IPS DF 19.7 (cell line): ENCODE measurements around the gene MLLT11.

Source experiments
- DNase-seq: peaks from one replicate; pipeline ENCODE4 v3.0.0-alpha.2; 2013; ENCODE audit warnings: low read depth, low spot score

The MLLT11 gene

GRCh38 chr1:151060007-151060656, at the start of gene MLLT11:
TSS of gene MLLT11 (plus strand) at chr1:151060397. CDS start at chr1:151067225, 6,828 bp downstream.
- peak; percentile 72 for DNase-seq

DNA sequence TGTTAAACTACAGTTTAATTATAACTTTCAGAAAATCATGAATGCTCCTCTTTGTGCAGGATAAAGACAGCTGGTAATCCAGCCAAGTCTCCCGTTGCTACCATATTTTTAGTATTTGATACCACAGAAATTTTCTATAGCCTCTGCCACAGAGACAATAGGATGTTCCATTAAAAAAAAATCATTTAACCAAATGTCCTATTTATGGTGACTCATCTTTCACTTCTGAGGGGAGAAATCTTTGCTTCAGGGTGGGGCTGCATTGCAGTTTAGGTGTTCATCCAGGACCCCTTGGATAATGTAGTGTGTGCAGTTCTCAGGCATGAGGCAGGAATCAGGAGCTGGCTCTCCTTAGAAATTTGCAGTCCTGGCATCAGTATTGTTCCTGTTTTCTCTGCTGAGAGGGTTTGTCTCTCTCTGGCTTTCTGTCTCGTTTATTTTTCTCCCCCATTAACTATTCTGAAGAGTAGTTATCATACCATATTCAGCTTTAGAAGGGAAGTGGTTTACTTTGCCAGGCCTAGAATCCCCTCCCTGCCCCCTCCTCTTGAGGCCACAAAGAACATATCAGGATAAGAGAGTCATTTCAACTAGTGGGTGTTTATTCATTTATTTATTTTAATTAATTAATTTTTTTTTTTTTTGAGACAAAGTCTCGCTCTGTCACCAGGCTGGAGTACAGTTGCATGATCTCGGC, 48.9 kb upstream of the MLLT11 start:
- DNase-seq = no peak

- no peak for DNase-seq
Observed at GRCh38 chr1:151012684-151013471, 47.3 kb upstream of the MLLT11 start.

DNA sequence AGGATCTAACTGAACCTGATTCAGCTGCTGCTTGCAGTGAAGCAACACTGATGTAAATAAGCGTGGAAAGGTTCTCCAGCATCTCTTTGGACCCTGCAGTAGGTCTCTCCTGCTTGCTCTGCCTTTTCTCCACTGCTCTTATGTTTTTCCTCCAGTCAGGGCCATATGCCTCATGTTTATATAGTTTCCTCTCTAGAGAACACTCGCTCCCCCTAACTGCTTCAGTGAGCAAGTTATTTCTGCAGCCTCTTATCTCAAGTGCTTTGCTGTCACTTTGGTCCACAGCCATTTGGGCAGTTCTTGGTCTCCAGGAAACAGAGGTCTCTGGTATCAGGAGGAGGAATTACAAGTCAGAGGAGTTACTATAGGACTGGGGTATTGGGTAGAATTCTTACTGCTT, 46.7 kb upstream of the MLLT11 start:
- DNase-seq = no peak

GRCh38 chr1:151024540-151025146, 35.6 kb upstream of the MLLT11 start:
- DNase-seq = peak; percentile 56

- DNase-seq = no peak
Observed at GRCh38 chr1:151026460-151026859, 33.7 kb upstream of the MLLT11 start.

- no peak for DNase-seq
Observed at GRCh38 chr1:151032164-151032563, 28.0 kb upstream of the MLLT11 start.

DNA sequence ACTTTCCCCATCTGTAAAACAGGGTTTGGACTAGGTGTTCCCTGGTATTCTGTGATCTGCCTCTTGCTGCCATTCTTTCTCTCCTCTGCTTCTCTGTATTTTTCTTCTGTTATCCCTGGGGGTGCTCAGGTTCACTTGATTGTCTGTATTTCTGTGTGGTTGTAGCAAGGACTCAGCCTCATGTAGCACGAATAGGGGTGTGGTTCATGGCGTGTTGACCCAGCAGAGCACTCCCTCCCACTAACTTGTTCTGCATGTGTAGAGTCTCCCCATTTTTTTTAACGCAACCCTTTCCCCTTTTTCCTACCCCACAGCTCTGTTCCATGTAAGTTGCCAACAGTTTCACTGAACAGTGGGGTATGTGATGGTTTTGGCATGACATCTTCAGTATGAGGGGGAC, 25.0 kb upstream of the MLLT11 start:
- DNase-seq = no peak

GRCh38 chr1:151036356-151036755, 23.8 kb upstream of the MLLT11 start, which contains the start of gene BNIPL:
TSS of gene BNIPL (plus strand) at chr1:151036586. CDS start at chr1:151036726, 140 bp downstream.
- DNase-seq = no peak

DNA sequence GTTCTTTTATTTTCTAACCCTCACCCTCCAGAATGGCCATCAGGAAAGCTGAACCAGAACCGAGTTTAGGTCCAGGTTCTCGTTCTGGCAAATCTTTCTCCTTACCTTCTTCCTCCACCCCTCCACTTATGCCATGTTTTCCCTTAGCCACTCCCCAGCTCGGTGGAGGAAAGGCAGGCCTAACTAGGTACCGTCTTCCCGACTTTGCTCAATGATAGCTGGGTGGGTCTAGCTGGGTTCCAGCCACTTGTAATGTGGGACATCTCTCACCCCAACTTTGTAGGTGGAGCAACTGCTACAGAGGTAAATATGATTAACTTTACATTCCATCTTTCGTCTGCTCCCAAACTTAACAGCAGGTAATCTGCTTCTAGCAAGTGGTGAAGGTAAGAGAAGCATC, 23.2 kb upstream of the MLLT11 start:
- no peak for DNase-seq

- DNase-seq = no peak
Observed at GRCh38 chr1:151039521-151039920, 20.7 kb upstream of the MLLT11 start.

- no peak for DNase-seq
Observed at GRCh38 chr1:151043163-151043562, 17.0 kb upstream of the MLLT11 start.

DNA sequence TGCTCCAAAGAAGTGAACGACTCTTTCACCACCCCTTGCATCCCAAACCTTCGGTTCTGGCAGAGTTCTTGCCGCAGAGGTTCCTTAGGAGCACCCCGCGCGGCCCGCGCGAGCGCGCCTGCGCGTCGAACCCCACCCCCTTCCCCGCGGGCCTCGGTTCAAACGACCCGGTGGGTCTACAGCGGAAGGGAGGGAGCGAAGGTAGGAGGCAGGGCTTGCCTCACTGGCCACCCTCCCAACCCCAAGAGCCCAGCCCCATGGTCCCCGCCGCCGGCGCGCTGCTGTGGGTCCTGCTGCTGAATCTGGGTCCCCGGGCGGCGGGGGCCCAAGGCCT, 12.6 kb upstream of the MLLT11 start, which contains the start of gene C1orf56:
TSS of gene C1orf56 (plus strand) at position 161 of the 334 bp plus-strand sequence. CDS start at position 258, 97 bp downstream.
- DNase-seq = no peak

GRCh38 chr1:151047925-151048644, 12.1 kb upstream of the MLLT11 start:
- DNase-seq = no peak

- DNase-seq = peak; percentile 70
Observed at GRCh38 chr1:151048645-151049032, 11.6 kb upstream of the MLLT11 start.

DNA sequence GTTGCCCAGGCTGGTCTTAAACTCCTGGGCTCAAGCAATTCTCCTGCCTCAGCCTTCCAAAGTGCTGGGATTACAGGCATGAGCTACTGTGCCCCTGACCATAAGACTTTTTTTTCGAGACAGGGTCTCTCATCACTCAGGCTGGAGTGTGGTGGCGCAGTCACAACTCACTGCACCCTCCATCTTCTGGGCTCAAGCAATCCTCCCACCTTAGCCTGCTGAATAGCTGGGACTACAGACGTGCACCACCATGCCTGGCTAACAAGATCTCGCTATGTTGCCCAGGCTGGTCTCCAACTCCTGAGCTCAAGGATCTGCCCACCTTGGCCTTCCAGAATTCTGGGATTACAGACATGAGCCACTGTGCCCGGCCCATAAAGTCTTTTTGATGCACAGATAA, 10.7 kb upstream of the MLLT11 start:
- no peak for DNase-seq

DNA sequence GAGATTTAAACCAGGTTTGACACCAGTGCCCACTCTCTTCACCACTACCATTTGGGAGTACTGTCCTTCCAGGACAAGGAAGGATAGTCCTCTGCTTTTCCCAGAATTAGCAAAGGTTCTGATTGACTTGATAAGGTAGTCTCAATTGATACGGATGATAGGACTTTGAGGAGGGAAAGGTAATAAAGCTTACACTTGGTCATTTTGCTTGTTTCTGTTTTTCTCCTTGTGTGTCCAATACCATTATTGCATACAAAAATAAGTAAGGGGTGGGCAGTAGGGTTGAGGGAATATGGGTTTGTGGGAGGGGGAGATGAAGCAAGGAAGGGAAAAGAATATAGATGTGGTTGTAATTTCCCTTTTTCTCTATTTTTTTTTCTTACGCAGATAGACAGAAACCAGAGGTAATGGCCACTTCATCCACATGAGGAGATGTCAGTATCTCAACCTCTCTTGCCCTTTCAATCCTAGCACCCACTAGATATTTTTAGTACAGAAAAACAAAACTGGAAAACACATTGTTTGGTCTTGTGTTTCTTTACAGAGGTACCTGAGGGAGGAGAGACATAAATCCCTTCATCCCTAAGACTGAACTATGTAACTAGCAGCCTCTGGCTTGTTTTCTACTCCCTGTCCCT, 10.0 kb upstream of the MLLT11 start:
- DNase-seq = no peak

GRCh38 chr1:151051356-151052009, 8.7 kb upstream of the MLLT11 start:
- DNase-seq = no peak

GRCh38 chr1:151054971-151055547, 5.1 kb upstream of the MLLT11 start:
- no peak for DNase-seq

DNA sequence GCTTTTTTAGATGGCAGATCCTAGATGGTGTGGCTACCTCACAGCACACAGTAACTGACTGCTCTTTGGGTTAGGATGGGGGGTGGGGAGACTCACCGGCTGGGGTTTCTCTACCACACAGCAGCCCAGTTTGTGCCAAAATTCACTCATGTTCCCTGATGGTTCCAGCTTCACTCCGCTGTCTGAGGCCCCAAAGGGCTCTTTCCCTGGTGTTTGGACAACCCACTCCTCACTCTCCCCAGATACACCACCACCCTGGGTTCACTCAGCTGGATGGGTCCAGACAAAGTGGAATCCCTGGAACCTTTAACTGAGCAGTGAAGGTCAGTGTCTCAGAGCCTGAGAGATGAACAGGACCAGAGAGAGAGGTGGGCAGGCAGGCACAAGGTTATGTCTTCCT, 4.6 kb upstream of the MLLT11 start:
- no peak for DNase-seq
